ENCODE results near the gene GPRC5C.

Gene GPRC5C

GRCh38 chr17:74408815-74409214 is 23.1 kb upstream of the GPRC5C start:
- H3K4me3 ChIP-seq (ENCODE audit: low read depth, low read length) = no peak overlapping the region
- DNase-seq = no peak
- H3K27me3 ChIP-seq (ENCODE audit: insufficient read depth, low read depth, severe bottlenecking) = no peaks in the 10 kb centered on the region
- H3K27ac ChIP-seq = no peak overlapping the region
- H3K36me3 ChIP-seq = no peaks in the 10 kb centered on the region
- H3K9me3 ChIP-seq (ENCODE audit: severe bottlenecking) = no peaks in the 10 kb centered on the region
- no peak for TF ChIP-seq CTCF (IDR thresholded peaks at IDR 0.05; ENCODE audit: low read depth, low read length)

- DNase-seq = no peak
- no peaks in the 10 kb centered on the region for H3K27me3 ChIP-seq (ENCODE audit: insufficient read depth, low read depth, severe bottlenecking)
- no peak overlapping the region for H3K27ac ChIP-seq
- TF ChIP-seq CTCF (IDR thresholded peaks at IDR 0.05; ENCODE audit: low read depth, low read length) = no peak
- H3K4me3 ChIP-seq (ENCODE audit: low read depth, low read length) = no peak overlapping the region
- H3K36me3 ChIP-seq = no peaks in the 10 kb centered on the region
- H3K9me3 ChIP-seq (ENCODE audit: severe bottlenecking) = no peaks in the 10 kb centered on the region
These were observed 21.9 kb upstream of the GPRC5C start for GRCh38 chr17:74410001-74410443.

- Histone ChIP-seq H3K4me3 (ENCODE audit: low read depth, low read length) (no peak overlapping the region), H3K27ac (no peak overlapping the region), H3K9me3 (ENCODE audit: severe bottlenecking) (no peaks in the 10 kb centered on the region), H3K27me3 (ENCODE audit: insufficient read depth, low read depth, severe bottlenecking) (no peaks in the 10 kb centered on the region), H3K36me3 (no peaks in the 10 kb centered on the region)
- DNase-seq = no peak
- no peak for TF ChIP-seq CTCF (IDR thresholded peaks at IDR 0.05; ENCODE audit: low read depth, low read length)
These were observed 19.3 kb upstream of the GPRC5C start for GRCh38 chr17:74412581-74412980.

GRCh38 chr17:74413491-74413890 is 18.4 kb upstream of the GPRC5C start:
- no peak overlapping the region for H3K4me3 ChIP-seq (ENCODE audit: low read depth, low read length)
- no peak for DNase-seq
- H3K9me3 ChIP-seq (ENCODE audit: severe bottlenecking) = no peaks in the 10 kb centered on the region
- TF ChIP-seq CTCF (IDR thresholded peaks at IDR 0.05; ENCODE audit: low read depth, low read length) = no peak
- H3K27ac ChIP-seq = no peak overlapping the region
- H3K36me3 ChIP-seq = no peaks in the 10 kb centered on the region
- no peaks in the 10 kb centered on the region for H3K27me3 ChIP-seq (ENCODE audit: insufficient read depth, low read depth, severe bottlenecking)

GRCh38 chr17:74414510-74414909 is 17.4 kb upstream of the GPRC5C start:
- DNase-seq = no peak
- TF ChIP-seq CTCF (IDR thresholded peaks at IDR 0.05; ENCODE audit: low read depth, low read length) = no peak

GRCh38 chr17:74415608-74416396 is 16.1 kb upstream of the GPRC5C start:
- Histone ChIP-seq H3K27ac (no peak overlapping the region), H3K36me3 (no peaks in the 10 kb centered on the region), H3K4me3 (ENCODE audit: low read depth, low read length) (no peak overlapping the region), H3K9me3 (ENCODE audit: severe bottlenecking) (no peaks in the 10 kb centered on the region), H3K27me3 (ENCODE audit: insufficient read depth, low read depth, severe bottlenecking) (no peaks in the 10 kb centered on the region)
- no peak for TF ChIP-seq CTCF (IDR thresholded peaks at IDR 0.05; ENCODE audit: low read depth, low read length)
- no peak for DNase-seq

More at GRCh38 chr17:74414510-74414909, 17.4 kb upstream of the GPRC5C start:
- Histone ChIP-seq H3K9me3 (ENCODE audit: severe bottlenecking) (no peaks in the 10 kb centered on the region), H3K27me3 (ENCODE audit: insufficient read depth, low read depth, severe bottlenecking) (no peaks in the 10 kb centered on the region), H3K27ac (no peak overlapping the region), H3K4me3 (ENCODE audit: low read depth, low read length) (no peak overlapping the region), H3K36me3 (no peaks in the 10 kb centered on the region)

All from WERI-Rb-1 (cell line).